ENCODE data around the gene IL4R. TPM values are rescaled to one million over a fixed set of nuclear protein-coding genes. Genes with fewer than 3 reads are reported as not detected.

Gene IL4R
- total and polyA plus RNA-seq, 2 of the 13 experiments (the other 11 are each of a cell fraction or from before 2014, with no cell fraction given) = 15.9 to 49.6 TPM

DNA sequence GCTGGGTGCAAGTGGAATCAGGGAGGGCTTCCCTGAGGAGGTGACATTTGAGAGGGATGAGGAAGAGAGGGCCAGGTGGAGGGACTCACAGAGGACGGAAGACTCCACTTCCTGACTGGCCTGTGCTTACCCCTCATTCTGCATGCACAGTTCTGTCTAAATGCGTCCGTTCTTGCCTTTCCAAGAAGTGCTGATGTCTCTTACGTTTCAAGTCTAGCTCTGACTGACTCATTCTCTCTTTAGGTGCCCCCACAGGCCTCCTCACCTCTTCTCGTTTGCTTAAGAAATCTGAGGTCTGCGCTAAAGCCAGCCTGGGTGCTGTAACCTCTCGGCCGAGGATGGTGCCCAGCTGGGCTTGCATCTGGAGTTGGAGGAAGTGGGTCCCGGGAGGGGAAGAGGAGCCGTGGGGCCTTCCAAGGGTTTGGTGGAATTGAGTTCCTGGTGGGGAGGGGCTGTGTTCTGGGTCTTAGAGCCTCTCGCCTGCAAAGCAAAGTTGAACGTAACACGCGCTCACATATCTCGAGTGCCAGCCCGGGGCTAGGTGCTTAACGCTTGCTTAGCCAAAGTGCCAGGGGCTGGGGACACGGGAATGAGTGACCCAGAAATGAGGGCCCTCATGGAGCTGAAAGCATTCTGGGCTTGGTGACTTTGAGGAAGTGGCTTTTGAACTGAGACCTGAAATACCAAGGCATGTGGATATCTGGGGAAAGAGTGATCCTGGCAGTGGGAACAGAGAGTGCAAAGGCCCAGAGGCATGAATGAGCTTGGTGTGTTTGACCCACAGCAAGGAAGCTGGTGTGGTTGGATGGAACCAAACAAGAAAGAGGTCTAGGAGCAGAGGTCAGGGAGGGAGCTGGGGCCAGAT lies 4.8 kb downstream of the IL4R start (continued):
- TF ChIP-seq ZNF75D (CRISPR knock-in tag; IDR thresholded peaks at IDR 0.05; ENCODE audit: borderline replicate concordance) = no peak
- peak; percentile 23; the same call in 1 of the 2 replicates for TF ChIP-seq ZBTB38 (CRISPR knock-in tag; IDR thresholded peaks at IDR 0.05)
- peak; percentile 90 for TF ChIP-seq ZFP36 (IDR thresholded peaks at IDR 0.05; ENCODE audit: borderline replicate concordance, low read depth, low read length, partially characterized antibody)
- no peak for TF ChIP-seq ZSCAN21 (CRISPR knock-in tag; IDR thresholded peaks at IDR 0.05; ENCODE audit: borderline replicate concordance)
- TF ChIP-seq ZMYM2 (CRISPR knock-in tag; IDR thresholded peaks at IDR 0.05) = peak; percentile 79; the same call in 1 of the 2 replicates
- peak; percentile 68; the same call in 1 of the 2 replicates for TF ChIP-seq ZMYM3 (CRISPR knock-in tag; IDR thresholded peaks at IDR 0.05)
- no peak for TF ChIP-seq ATF7 (IDR thresholded peaks at IDR 0.05)
- TF ChIP-seq ATF7 (CRISPR knock-in tag; IDR thresholded peaks at IDR 0.05) = no peak
- TF ChIP-seq SATB2 (CRISPR knock-in tag; IDR thresholded peaks at IDR 0.05) = no peak
- no peak for TF ChIP-seq ZNF761 (CRISPR knock-in tag; conservative IDR thresholded peaks at IDR 0.05)

DNA sequence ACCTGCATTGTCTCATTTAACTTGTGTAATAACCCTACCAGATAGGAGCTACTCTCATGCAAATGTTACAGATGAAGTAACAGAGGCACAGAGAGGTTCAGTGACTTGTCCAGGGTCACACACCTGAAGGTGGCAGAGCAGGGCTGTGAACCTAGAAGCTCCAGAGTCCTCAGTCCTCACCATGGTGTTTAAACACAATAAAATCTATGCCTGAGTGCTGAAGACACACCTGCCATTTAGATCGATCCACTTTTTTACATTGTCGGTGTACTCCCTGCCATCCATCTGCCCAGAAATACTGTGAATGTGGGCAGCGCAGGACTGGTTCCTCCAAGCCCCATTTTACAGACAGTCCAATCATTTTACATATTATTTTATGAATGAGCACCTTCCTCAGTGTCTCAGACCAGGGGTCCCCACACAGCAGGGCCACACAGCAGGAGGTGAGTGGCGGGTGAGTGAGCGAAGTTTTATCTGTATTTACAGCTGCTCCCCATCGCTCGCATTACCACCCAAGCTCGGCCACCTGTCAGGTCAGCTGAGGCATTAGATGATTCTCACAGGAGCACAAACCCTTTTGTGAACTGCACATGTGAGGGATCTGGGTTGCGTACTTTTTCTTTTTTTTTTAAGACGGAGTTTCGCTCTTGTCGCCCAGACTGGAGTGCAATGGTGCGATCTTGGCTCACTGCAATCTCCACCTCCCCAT lies 5.6 kb downstream of the IL4R start:
- ChIA-PET POLR2A (interaction anchor here (0.6 to 3.3 kb wide), 3 partner anchors 45 to 101 kb away, joined by 3 to 10 read pairs (median 6); no protein-coding TSS in a partner anchor), CTCF (ENCODE audit: low intra/inter-chr PET ratio, low total read pairs) (no interaction called here)
- peaks cover 4% of the 10 kb centered on the region; the same call in 1 of the 2 replicates for H4K20me1 ChIP-seq (ENCODE audit: insufficient read depth, low read length)
- H3K27ac ChIP-seq (ENCODE audit: extremely low read length, insufficient read depth, low read length) = no peak overlapping the region
- DNase-seq (ENCODE audit: low spot score) (no peak), ATAC-seq (no peak), FAIRE-seq (no peak)
- no peaks in the 10 kb centered on the region; a peak in 1 of 5 replicates for H3K27me3 ChIP-seq (ENCODE audit: control insufficient read depth in 1 of 2, insufficient read depth in 2 of 2, low read length in 2 of 2)
- H3K79me2 ChIP-seq (ENCODE audit: insufficient read depth, low read length) = peaks cover 66% of the 10 kb centered on the region
- H3K4me2 ChIP-seq (ENCODE audit: low read depth, low read length) = no peak overlapping the region
- H3K36me3 ChIP-seq (replicated peaks in 1 of 2; ENCODE audit: control insufficient read depth in 1 of 2, insufficient read depth in 2 of 2, low read length in 2 of 2) = peaks cover 0 to 2% of the 10 kb centered on the region in 2 experiments; a peak in 2 of 5 replicates
- intact Hi-C loops (cut with micrococcal nuclease; ENCODE audit: unreplicated experiment) = no loop called here
- H3K4me1 ChIP-seq (ENCODE audit: insufficient read depth, low read length) = peaks cover 83% of the 10 kb centered on the region
- H3K4me3 ChIP-seq (replicated peaks in 1 of 3; ENCODE audit: insufficient read depth in 1 of 3, low read depth in 2 of 3, low read length in 3 of 3) = no peak overlapping the region
- no peak overlapping the region for H2AFZ ChIP-seq (ENCODE audit: low read length)
- in situ Hi-C loops (cut with HindIII; ENCODE audit: extremely low pct_ligation_motif_present, low pct_unique_long_range_greater_than_20kb) = no loop called here
- no peak overlapping the region for H3K9ac ChIP-seq (ENCODE audit: insufficient read depth, low read depth, low read length)
- 94% methylated on average over 13 of the region's 13 CpGs for WGBS (ENCODE audit: low lambda C conversion rate)
- no peaks in the 10 kb centered on the region for H3K9me3 ChIP-seq (ENCODE audit: low read length)
- BruUV-seq (replicated peaks) = no TSS peak
- TF ChIP-seq TOE1 (CRISPR knock-in tag; IDR thresholded peaks at IDR 0.05) (no peak), ZMYM3 (CRISPR knock-in tag; IDR thresholded peaks at IDR 0.05) (0 out of 2 replicates have a peak, but pooled peaks have one; percentile 2), PRMT3 (CRISPR knock-in tag; IDR thresholded peaks at IDR 0.05; ENCODE audit: borderline replicate concordance, low read depth) (no peak), ZNF768 (CRISPR knock-in tag; IDR thresholded peaks at IDR 0.05) (peak; percentile 46; the same call in 1 of the 2 replicates), TP53 (CRISPR knock-in tag; conservative IDR thresholded peaks at IDR 0.05) (no peak)

Data from HepG2 (cell line).